Glomerular visceral epithelial cell (primary cell): ENCODE data around the gene CREB5.
"Not testable (repeated sequence)": the region's sequence is repeated elsewhere in the genome, so short reads cannot be mapped to it uniquely, and the experiment has no call there.

Source experiments
- DNase-seq: peaks from one replicate; pipeline ENCODE4 v3.0.0-alpha.2; 2016; ENCODE audit errors: extremely low spot score

CREB5 gene

DNA sequence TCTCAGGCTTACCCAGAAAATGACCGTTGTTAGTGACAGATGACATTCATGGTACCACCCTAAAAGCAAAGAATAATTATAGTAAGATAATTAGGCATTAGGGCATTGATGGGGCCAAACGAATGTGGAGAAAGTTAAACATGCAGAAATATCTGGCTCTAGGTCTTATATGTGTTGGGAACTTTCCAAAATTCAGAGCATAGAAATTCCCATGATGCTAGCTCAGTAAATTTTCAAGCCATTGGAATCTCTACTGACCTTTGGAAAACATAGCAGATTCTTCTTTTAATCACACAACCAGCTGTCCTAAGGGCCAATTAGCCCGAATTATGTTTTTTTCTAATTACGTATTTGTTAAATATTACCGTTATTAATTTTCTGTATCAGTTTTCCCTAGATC is 136.1 kb downstream of the CREB5 start:
- DNase-seq, result no peak

DNA sequence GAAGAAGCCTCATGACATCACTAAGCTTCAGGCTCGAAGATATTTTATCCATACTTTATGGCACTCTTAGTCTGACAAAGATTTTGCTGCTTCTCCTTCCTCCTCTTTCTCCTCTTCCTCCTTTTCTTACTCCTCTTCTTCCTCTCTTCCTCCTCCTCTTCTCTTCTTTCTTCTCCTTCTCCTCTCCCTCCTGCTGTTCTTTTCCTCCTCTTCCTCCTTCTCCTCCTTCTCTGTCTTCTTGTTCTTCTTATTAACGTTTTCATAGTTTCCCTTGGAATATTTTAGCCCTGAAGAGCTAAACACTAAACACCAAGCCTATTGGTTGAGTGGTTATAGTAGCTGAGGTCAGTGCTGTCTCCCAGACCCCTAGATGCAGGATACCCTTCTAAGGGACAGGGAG is 137.7 kb downstream of the CREB5 start:
- DNase-seq, result no peak

DNA sequence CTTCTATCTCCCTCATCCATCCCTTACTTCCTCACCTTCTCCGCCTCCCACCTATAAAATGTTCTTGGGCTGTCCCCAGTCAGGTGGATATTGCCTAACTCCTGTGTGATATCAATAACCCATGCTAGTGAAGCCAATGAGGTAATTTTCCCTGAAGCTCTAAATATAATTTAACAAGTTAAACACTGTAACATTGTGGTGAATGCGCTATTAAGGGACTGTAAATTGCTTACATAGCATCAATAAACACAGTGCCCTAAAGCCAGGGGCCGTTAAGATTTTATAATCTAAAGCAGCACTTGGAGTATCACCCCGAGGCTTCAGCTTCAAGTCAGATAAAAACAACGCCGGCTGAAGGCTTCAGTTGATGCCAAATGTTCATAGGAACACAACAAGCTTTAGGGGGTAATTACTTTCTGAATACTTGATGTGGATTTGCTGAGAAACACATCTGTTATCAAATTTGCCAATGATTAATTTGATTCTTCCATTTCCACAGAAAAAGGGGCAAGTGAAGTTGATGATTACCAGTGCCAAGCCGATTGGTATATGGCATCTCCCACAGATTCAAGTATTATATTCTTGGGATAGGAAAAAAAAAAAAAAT is 138.4 kb downstream of the CREB5 start:
- no peak for DNase-seq

DNA sequence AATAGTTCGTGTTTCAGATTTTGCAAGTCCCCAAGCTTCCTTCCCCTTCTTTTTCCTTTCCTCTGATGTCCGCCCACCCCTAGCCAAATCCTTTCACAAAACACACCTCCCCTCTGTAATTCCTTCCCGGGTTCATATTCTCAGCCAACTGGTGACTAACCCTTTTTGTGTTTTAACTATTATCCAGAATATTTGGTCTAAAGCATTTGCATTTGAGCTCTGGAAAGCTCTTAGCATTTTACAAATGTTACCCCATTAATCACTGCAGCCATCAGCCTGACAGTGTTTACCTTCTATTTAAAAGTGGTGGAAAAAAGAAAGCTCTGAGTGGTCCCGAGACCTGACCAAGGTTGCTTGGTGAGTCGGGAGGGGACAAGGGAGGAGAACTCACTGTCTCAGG is 139.0 kb downstream of the CREB5 start:
- DNase-seq, result no peak

DNA sequence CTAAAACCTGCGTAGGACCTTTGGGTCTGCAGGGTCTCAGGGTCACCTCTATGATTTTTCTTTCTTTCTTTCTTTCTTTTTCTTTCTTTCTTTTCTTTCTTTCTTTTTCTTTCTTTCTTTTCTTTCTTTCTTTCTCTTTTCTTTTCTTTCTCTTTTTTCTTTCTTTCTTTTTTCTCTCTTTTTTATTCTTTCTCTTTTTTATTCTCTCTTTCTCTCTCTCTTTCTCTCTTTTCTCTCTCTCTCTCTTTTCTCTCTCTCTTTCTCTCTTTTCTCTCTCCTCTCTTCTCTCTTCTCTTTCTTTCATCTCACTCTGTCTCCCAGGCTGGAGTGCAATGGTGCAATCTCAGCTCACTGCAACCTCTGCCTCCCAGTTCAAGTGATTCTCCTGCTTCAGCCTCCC is 139.4 kb downstream of the CREB5 start:
- DNase-seq, result not testable (repeated sequence)

DNA sequence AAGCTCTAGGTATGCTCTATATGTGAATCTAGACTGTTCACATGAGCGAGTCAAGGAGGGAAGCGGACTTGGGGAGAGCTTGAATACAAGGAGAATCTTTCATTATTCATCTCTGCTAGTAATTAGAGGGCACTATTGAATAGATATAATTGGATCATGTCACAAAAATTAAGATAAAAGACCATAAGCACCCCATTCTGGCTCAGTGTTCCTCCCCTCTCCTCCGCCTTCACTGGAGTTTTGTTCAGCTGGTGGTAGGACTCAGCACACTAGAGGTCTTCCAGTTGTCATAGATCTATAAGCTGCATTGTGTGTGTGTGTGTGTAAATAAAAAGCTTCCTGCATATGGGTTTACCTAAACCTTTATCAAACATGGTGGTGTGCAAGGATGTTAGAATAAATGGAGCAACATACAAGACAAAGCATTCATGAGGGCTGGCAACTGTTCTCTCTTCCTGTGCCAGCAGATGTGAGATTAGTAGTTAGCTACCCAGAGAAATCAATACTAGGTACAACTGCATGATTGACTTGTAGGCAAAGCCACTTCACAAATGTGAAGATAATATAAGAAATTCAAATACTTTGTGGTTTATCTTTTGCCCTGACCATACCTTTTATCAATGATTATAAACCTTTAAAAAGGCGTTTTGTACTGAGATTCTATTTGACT is 142.6 kb downstream of the CREB5 start:
- no peak for DNase-seq

DNA sequence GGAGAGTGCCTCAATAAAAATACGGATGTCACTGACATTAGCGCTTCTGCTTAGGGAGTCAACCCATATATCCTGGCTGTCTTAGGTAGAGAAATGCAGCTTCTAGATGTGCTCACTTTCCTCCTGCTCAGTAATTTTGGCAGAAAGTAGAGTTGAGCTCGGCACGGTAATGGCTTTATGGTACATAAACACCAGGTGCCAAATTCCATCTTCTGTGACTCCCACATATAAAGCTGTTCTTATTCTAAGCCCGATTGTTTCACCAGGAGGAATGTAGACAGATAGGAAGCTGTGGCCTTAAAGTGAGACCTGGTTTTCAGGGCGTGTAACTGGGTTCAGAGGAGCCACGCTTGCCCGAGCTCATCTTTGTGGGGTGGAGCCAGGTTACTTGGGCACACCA is 143.7 kb downstream of the CREB5 start:
- no peak for DNase-seq

DNA sequence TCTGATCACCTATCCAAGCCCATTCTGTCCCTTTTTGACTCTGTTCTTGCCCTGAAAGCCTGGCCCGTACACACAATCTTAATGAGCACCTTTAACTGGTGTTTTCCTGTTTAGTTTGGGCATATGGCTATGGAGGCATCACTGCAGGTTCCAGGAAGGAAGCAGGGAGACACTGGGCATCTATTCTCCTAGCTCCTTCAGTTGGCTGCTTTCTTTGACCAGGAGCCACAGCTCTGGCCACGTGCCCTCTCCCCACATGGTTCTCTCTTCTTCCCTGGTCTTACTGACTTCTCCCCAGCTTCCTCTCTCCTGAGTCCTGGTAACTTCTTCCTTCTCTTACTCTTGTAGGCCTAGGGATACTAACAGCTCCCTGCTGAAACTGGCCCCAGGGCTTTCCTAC is 144.4 kb downstream of the CREB5 start:
- DNase-seq, result no peak

DNA sequence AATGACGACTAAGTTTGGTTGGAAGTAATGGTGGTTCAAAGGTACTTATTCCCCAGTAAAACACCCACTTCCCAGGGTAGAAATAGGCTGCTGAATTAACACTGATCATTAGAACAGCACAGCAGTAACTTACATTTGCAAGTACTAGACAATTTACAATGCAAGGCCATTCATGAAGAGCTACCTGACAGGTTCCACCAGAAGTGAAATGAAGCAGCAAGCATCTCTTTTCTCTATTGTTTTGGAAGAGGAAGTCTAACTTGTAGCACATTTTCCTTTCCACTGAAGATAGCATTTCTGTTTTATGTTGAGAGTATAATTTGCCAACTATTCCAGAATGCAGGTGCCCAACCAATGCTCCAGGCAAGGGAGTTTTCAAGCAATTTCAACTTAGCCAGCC is 145.9 kb downstream of the CREB5 start:
- no peak for DNase-seq

DNA sequence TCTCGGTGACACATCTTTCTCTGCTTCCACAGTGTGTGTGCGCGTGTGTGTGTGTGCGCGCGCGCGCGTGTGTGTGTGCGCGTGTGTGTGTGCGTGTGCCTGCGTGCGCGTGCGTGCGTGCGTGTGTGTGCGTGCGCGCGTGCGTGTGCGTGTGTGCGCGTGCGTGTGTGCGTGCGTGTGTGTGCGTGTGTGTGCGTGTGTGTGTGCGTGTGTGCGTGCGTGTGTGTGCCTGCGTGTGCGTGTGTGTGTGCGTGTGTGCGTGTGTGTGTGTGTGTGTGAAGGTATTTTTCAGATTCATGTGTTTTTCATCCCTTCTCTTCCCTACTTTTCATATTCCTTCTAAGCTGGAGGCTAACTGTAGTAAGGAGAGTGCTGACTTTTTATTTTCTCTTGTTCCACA is 148.4 kb downstream of the CREB5 start:
- no peak for DNase-seq

DNA sequence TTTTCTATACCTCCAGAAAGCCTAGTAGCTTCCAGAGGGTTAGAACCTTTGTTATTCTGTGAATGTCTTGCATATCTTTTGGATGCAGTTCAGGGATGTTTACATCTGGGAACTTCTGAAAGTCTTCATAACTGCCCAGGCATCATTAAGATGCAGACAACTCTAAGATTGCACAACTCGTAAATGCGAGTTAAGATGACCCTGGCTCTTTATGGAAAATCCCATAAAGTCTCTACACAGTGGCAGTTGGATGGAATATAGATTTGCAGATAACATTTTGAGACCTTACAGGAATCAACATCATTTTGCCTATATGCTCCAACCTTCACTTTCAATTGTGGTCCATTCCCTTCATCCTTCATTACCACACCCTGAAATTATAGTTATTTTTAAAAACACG is 151.7 kb downstream of the CREB5 start:
- no peak for DNase-seq

DNA sequence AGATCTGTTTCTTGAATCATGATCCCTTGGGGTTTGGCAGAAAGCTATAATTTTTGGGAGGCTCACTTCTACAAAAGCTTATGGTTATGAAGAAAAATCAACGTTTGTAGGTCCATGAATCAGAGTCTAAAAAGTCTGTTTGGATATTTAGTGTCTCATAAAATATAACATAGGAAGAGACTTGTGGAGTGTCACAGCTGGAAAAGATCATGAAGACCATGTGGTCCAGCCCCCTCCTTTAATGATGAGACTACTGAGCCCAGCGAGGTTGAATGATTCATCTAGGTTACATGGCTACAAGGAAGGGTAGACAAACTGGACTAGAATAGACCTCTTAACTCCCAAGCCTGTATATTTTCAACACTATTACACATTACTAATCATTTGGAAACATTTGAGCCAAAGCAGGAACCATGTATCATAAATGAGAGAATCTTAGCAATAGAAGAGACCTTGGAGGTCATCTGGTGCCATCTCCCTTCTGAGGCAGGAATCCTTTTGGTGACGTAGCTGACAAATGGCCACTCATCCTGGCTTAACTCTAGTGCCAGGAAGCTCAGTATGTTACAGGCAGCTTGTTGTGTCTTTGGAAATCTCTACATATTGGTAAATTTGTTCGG is 152.5 kb downstream of the CREB5 start:
- DNase-seq, result no peak

DNA sequence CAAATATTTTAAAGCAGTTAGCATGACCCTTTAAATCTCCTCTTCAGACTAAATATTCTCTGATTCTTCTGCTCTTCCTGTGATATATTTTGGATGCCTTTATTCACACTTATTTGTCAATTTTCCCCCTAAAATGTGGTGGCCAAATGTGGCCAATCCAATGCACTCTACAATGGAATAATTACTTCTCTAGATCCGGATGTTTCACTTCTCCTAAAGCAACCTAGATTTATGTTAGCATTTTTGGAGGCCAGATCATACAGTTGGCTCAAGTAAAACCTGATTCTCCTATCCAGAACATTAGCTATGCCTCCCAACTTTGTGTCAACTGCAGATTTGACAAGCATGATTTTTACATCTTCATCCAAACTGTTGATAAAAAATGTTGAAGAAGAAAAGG is 153.7 kb downstream of the CREB5 start:
- no peak for DNase-seq

DNA sequence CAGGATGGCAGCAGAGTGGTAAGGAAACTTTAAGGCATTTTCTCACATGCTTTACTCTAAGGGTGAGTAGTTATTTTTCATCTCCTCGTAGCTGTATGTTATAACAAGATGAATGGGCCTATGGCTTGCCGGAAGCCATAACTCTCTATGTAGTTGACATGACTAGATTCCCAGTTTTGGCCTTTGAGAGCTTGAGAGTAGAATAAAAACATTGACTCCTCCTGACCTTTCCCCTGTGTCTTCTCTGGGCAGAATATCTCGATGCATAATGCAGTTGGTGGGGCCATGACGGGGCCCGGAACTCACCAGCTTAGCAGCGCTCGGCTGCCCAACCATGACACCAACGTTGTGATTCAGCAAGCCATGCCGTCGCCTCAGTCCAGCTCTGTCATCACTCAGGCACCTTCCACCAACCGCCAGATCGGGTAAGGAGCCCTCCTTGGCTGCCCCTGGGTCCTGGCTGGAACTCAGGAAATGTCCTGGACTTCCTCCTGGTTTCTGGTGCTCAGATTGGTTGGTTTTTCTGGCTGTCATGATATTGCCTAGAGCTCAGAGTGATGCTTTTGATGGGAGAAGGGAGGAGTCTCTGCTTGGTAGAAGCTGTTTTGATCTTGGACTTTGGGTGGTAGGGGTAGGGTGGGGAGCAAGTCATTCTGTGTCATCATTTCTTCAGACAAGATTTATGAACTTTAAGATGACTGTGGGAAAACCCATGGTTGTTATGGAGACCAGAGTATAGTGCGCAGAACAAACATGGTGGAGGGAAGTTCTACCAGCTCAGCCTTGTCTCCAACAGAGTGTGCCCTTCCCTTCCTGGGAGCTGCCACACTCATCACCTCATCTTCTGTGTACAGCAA is 158.0 kb downstream of the CREB5 start:
- peak; percentile 99 for DNase-seq

DNA sequence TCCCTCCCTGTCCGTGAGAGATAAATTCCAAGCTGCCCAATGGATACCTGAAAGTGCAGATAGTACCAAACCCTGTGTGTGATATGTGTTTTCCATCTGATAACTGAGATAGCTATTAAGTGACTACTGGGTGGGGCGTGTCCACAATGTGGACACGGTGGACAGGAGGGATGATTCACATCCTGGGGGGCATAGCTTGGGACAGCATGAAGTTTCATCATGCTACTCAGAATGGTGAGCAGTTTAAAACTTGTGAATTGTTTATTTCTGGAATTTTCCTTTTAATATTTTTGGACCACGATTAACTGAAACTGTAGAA is 158.6 kb downstream of the CREB5 start:
- peak; percentile 75 for DNase-seq

DNA sequence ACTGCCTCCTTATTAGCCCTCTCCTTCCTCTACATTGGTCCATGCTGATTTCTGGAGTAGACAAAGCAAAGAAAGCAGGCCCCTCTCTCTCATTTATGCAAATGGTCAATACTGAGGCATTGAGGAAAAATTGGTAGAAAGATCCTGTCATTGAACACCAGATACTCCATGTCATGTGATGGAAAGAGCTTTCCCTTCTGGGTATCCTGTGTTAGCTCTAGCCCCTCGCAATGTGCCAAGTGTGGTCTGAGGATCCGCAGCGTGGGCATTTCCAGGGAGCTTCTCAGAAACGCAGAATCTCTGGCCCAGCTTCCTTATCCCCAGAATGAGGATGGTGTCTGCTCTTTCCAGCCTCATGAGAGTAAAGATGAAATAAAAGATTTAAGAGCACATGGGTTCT is 159.1 kb downstream of the CREB5 start:
- no peak for DNase-seq

DNA sequence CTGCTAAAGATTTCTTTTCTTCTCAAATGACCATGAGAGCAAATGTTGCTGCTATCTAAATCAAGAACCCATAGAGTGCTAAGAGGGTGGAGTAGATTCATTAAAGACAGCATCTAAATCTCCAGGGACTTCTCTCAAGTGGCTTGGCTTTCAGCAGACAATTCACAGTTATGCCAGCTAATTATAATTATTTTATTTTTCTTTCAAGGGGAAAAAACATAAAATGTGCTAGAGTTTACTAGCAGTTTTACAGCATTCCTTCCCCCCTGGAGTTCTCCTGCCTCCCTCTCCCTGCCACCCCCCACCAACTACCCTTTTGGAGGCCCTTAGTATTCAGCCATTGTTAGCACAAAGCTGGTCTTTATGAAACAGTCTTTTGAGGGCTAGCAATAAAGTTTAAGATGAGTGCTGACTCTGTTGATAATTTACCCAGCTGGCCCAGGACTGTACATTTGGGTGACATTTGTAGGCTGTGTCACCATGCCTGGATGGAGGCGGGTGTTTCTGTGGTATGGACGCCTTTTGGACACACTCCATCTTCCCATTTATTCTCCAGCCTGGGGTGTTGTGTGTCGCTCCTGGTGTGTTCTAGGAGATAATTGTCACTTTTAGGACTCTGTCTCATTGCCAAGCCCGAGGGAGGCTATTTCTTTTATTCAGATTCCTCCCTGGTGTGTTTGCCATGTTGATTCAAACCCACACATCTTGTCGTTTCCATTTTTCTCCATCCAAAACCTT is 160.2 kb downstream of the CREB5 start:
- DNase-seq, result no peak

DNA sequence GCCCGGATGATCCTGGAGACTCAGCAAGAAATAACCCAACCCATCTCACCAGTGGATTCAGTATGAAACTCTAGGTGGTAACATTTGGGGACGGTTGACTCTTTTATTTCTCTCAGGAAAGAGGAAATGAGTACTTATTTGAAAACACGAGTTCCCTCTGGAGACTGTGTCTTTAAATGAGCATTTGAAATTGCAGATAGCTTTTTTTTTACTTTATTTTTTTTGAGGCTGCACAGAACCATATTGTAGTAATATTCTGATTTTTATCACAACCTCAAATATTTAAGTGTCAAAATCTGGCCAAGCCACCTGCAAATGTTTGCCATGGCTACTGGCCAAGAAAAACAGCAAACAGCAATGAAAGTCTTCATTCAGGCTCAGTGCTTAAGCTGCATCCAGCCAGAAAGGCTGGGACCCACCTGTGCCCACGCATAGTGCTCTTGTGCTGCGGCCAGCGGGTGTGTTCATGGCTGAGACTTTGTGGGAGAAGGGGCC is 160.8 kb downstream of the CREB5 start:
- DNase-seq, result peak; percentile 84

DNA sequence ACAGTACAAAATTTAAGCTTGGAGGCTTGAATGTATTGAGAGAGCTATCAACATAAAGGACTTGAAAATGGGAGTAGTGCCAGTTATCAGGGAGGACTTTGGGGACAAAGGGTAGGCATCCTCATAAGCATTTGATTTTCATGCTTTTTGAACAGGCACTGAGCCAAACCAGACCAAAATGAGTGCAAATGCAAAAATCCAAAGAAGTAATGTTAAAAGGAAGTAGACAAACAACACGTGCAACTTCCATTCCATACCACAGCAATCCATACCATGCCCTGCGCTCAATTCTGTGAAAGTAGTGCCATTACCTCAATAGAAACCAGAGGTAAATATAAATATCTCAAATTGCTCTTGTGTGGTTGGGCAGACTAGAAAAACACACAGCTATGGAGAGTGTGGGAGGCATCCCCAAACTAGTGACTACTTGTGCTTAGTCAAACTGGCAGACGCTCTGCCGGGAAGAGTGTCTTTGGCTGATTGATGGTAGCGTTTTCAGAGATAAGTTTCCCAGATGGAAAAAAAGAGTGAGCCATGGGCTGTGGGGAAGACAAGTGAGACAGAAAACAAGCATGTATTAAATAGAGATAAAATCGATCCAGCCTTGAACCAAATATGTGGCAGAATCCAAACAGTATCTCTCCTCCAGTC is 161.5 kb downstream of the CREB5 start:
- peak; percentile 63 for DNase-seq

DNA sequence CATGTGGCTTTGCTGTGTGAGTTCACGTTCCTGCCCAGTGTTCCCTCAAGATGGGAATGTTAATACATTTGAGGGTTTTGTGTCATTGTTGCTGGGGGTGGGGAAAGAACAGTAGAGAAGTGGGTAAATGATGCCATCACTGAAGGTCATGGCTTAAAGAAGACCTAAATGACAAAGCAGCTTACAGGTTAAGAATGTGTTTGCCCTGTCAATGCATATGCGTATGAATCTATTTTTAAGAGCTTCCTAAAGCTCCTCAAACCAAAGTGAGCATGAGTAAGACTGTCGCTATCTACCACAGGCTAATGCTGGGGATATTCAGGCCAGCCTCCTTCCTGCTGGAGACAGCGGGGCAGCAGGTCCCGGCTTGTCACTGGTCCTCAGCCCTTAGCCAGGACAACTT is 162.9 kb downstream of the CREB5 start:
- peak; percentile 61 for DNase-seq

DNA sequence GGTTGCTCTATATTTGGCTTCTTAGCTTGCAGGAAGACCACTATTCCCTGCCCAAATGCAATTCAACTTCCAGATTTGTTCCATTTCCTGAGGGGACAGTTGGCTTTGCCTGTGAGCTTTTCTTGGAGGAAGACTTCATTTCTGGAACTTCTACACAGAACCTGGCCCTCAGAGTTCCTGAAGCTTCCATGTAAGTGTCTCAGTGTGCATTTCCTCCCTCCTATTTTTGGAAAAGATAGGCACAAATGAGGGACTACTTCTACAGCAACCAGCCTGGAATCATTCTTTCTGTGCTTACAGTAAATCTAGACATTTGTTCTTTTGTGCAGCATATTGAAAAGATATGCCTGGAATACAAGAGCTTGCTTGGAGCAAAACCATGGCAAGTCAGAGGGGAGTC is 164.3 kb downstream of the CREB5 start:
- DNase-seq, result no peak
